Superior temporal gyrus (tissue), 1 donor: Measurements from ENCODE around the gene CCDC12.

Experiments used
- DNase-seq: peaks from one replicate; pipeline ENCODE4 v3.0.0-alpha.2; 2016; ENCODE audit errors: extremely low spot score

CCDC12 gene

GRCh38 chr3:46955801-46956259 is 20.7 kb downstream of the CCDC12 start:
- DNase-seq, result no peak

DNA sequence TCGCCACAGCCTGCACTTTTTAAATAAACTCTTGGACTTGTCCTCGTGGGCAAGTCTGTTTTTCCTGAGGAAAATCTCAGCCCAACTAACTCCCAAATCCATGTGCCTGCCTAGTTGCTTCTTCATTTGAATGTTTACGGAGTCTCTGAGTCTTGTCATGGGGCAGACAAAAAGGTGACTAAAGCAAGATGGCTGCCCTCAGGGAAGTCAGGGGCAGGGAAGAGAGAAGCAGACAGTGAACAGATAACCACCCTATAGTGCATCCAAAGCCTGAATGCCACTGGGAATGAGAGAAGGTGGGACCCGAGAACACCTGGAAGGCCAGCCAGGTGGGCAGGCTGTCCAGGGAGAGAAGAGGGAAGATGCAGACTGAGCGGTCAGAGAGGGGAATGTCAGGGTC is 21.4 kb downstream of the CCDC12 start:
- DNase-seq, result no peak

- no peak for DNase-seq
Observed at GRCh38 chr3:46954178-46954577, 22.4 kb downstream of the CCDC12 start.

DNA sequence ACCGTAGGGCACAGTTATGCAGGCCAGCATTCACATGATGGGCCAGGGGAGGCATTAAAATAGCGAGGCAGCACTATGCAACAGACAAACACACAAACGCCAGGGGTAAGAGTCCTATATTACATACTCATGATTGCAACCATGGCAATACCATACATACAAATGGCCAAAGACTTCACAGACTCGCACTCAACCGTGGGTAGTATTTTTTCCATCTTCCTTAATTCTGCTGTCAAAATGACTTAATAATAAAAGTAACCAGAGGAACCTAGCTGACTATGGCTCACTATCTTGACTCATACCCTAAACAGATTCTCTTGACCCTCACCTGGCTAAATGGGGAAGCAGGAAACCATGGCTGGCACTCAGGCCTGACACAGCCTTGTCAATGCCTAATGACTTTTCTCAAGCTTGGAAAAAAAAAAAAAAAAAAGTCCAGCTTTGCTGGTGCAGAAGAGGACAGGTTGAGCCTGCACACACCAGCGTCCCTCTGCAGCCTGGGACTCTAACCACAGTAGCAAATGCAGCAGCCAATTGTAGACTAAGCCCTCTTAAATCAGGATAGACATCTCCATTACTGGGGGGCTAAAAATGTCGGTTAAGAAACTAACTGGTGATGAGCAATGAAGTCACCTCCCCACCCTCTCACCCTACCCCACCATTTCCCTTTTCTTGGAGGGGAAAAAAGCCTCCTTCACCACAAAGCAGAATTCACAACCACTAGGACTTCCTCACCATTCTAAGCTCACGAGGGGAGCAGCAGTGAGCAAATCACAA is 23.1 kb downstream of the CCDC12 start:
- no peak for DNase-seq

GRCh38 chr3:46952813-46953212 is 23.7 kb downstream of the CCDC12 start:
- DNase-seq, result no peak

DNA sequence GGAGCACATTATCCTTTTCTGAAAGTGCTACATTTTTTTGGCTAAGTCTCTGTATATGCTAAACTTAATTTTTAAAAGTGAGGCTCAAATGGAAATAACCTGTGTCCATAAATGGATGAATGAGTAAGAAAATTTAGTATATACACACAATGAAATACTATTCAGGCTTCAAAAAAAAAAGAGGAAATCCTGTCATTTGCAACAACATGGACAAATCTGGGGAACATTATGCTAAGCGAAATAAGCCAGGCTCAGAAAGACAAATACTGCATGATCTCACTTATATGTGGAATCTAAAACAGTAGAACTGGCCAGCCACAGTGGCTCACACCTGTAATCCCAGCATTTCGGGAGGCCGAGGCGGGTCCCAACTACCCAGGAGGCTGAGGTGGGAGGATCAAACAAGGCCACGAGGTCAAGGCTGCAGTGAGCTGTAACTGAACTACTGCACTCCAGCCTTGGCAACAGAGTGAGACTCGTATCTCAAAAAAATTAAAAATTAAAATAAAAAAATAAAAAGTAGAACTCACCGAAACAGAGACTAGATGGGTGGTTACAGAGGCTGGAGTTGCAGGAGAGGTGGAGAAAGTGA is 25.8 kb downstream of the CCDC12 start:
- no peak for DNase-seq

DNA sequence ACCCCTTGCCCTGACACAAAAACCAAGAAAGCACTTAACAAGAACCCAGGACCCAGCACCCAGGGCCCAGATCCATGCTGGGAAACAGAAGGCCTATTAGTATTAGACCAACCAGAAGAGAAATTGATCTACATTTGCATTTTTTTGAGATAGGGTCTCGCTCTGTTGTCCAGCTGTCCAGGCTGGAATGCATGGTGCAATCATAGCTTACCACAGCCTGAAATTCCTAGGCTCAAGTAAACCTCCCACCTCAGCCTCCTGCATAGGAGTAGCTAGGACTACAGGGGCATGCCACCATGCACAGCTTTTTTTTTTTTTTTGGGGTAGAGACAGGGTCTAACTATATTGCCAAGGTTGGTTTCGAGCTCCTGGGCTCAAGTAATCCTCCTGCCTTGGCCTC is 26.4 kb downstream of the CCDC12 start:
- DNase-seq, result no peak

DNA sequence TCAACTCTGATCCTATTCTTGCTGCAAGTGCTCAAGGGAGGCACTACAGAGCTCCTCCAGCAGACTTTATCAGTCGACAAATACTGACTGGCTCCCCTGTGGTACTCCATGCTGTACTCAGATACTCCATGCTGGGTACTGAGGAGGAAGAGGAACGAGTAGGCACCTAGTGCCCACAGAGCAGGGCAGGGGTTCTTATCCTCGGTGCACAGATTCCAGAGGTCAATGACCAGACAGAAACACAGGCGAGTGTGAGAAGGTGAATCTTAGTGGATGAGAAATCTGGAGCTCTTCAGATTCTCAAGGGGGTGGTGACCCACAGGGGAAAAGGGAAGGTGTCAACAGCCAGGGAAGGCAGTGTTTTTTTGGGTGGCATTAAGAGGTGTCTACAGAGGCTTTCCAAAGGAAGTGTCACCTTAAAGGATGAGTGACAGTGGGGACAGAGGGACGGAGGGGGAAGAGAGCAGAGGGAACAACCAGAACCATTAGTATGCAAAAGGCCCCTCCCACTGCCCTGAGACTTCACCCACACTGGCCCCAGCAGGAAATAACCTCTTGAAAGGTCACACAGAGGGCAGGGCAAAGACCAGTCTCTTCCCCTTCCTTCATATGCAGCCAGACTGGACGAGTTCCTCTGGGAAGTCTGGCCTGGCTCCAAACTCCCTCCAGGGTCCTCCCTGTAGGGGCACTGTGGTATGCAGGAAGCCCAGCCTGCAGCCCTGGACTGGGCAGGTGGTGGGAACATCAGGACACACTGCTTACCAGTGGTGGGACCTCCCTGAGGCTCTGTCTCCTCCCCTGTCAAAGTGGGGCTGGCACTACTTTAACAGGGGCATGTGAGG is 27.5 kb downstream of the CCDC12 start:
- no peak for DNase-seq

- DNase-seq, result no peak
Observed at GRCh38 chr3:46947981-46948791, 28.4 kb downstream of the CCDC12 start.

DNA sequence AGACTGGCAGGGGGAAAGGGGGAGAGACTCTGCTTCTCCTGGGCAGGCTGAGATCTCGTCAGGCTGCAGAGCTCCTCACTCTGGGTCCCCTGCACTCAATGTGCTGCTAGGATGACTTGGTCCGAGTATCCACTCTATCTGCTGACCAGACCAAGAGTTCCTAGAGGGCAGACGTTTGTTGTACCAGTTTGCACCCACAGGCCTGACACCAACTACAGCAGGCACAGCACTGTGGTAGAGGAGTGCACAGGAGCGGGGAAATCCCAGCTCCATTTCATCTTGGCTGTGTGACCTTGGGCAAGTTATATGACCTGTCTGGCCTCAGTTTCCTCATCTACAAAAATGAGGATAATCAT is 29.0 kb downstream of the CCDC12 start:
- no peak for DNase-seq

DNA sequence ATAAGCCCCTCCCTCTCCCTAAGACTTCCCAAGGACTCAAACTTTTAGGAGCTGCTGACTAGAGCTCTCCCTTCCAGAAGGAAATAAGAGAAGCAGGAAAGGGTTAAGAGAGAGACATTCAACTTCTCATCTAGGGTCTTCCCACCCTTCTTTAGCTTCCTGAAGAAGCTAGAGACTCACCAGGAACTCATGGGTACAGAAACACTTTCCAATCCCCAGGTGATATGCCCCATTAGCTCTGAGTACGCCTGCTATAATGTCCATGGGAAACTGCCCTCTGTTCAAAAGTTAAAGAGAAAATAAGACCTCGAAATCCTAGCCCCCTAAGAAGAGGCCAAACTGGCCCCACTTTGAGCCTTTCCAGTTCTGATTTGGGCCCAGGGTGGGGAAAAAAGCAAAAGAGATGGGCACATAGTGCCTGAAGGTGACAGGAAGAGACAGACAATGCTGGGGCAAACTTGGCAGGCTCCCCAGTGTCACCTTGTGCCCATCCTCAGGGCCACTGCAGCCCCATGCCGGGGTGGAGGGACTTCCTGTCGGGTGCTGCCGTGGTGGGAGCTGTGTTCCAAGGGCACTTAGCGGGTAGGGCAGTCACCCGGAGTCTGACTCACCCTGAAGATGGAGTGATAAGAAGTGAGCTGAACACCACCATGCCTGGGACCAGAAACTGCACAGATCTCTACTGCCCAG is 29.5 kb downstream of the CCDC12 start:
- DNase-seq, result no peak

GRCh38 chr3:46946416-46946815 is 30.1 kb downstream of the CCDC12 start:
- DNase-seq, result no peak

DNA sequence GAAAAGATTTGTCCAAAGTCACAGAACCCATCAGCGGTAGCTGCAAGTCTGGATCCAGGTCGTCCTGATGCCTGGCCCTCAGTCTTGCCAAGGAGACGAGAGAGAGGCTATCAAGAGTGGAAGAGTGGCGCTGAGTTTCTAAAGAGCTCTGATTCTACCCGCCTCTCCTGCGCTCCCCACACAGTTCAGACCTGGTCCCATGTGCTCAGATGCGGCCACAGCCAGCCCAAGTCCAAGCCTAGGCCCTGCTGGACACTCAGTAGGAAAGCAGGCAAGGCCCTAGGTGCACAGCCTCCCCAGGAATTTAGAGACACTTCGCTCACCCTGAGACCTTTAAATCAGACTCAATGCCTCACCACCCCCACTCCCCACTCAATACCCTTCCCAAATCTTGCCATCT is 32.4 kb downstream of the CCDC12 start:
- no peak for DNase-seq

GRCh38 chr3:46943237-46944187 is 33.0 kb downstream of the CCDC12 start:
- DNase-seq, result no peak

DNA sequence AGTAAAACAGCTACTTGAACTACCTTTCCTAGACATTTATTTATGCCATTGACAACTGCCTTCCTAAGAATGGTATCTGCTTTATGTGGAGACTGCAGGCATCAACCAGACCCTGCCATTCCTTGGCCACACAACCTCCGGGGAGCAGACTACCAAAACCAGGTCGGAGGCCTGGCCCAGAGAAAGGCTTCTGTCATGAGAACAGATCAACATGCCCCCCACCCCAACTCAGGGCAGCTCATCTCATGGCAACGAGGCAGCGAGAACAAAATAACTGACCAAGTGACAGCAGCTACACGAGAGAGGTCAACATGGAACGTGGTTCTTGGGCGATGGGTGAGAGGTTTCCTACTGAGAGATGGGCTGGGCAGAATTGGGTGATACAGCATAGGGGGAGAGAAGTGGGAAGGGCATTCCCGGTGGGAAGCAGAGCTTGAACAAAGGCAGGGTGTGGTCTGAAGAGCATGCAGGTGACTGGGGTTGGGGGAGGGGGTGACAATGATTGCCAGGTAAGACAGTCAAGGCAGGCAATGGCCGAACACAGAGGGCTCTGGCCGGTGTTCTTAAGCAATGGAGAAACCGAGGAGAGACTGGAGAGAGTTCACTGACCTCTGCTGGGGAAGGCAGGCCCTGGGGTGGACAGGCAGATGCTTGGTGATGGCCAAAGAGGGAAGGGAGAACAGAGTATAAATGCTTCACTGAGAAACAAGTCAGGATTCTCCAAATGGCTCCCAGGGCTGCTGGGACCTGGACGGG is 33.9 kb downstream of the CCDC12 start:
- DNase-seq, result no peak

- DNase-seq, result no peak
Observed at GRCh38 chr3:46942076-46942475, 34.5 kb downstream of the CCDC12 start.

- DNase-seq, result no peak
Observed at GRCh38 chr3:46939578-46940445, 36.7 kb downstream of the CCDC12 start.

- DNase-seq, result no peak
Observed at GRCh38 chr3:46938118-46938517, 38.4 kb downstream of the CCDC12 start.
